ENCODE results near the gene EGFL7.

DNA sequence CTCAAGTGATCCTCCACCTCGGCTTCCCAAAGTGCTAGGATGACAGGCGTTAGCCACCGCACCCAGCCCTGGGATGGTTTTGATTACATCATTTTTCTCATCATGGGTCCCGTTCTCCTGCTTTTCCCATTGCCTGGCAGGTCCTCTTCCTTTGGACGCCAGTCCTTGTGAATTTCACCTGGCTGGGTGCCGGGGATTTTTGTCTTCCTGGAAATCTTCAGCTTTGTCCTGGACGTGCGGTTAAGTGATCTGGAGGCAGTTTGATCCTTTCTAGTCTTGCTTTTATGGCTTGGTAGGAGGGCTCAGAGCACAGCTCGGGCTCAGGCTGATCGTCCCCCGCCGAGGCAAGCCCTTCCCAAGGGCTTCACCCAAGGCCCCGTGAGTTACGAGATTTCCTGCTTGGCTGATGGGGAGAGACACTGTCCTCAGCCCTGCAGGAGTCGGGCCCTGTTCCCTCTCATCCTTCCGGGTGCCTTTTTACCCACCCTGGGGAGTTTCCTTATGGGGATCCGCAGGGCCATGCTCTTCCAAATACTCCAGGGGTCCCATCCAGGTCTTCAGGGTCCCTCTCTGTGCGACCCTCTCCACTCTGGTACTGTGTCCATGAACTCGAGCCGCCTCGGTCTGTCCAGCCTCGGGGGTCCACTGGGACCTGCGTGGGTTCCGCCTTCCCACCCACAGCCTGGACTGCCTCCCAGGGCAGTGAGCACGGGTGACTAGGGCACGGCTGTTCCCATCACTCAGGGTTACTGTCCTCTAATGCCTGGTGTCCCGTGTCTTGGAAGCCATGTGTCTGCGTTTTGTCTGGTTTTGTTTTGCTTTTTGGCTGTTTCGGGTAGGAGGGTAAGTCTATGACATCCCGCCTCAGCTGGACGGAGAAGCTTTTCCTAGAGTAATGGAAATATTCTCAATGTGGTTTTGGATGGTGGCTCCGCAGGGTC, 22.3 kb upstream of the EGFL7 start:
- TF ChIP-seq, protein P1, sequence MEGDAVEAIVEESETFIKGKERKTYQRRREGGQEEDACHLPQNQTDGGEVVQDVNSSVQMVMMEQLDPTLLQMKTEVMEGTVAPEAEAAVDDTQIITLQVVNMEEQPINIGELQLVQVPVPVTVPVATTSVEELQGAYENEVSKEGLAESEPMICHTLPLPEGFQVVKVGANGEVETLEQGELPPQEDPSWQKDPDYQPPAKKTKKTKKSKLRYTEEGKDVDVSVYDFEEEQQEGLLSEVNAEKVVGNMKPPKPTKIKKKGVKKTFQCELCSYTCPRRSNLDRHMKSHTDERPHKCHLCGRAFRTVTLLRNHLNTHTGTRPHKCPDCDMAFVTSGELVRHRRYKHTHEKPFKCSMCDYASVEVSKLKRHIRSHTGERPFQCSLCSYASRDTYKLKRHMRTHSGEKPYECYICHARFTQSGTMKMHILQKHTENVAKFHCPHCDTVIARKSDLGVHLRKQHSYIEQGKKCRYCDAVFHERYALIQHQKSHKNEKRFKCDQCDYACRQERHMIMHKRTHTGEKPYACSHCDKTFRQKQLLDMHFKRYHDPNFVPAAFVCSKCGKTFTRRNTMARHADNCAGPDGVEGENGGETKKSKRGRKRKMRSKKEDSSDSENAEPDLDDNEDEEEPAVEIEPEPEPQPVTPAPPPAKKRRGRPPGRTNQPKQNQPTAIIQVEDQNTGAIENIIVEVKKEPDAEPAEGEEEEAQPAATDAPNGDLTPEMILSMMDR (IDR thresholded peaks at IDR 0.05): no peak
- TF ChIP-seq POLR2A (IDR thresholded peaks at IDR 0.05): no peak

Data from right lobe of liver (tissue), 4 donors.